ENCODE data around the gene PRND.

GRCh38 chr20:4766631-4767030 lies 44.9 kb downstream of the PRND start:
- no peak for TF ChIP-seq CTCF (conservative IDR thresholded peaks at IDR 0.05; ENCODE audit: low read depth, low read length)
- TF ChIP-seq EZH2 (IDR thresholded peaks at IDR 0.05; ENCODE audit: low read length, unreplicated experiment) = no peak
- no peak for TF ChIP-seq EZH2phosphoT487 (IDR thresholded peaks at IDR 0.05; ENCODE audit: borderline replicate concordance, low read length)

All from PC-3 (cell line).